ENCODE measurements around the gene OR52N1. TPM values are rescaled to one million over a fixed set of nuclear protein-coding genes. Genes with fewer than 3 reads are reported as not detected.
A peak's percentile ranks its signal among the peaks of the same experiment; 100 is the strongest.

OR52N1 gene
- total and polyA plus RNA-seq, 4 donors: not detected

- Histone ChIP-seq H3K27me3 (ENCODE audit: control insufficient read depth in 1 of 2, insufficient read depth in 2 of 2, low read length in 1 of 2) (no peaks in the 10 kb centered on the region), H3K9me3 (ENCODE audit: control insufficient read depth, low read length) (peaks cover 3% of the 10 kb centered on the region), H3K4me3 (ENCODE audit: low read length in 2 of 2) (peak within 1 kb of the TSS in 1 of 2 donors; percentile 18), H3K4me1 (ENCODE audit: control insufficient read depth in 1 of 2, insufficient read depth in 2 of 2, low read length in 2 of 2) (no peaks in the 10 kb centered on the region), H3K36me3 (ENCODE audit: control insufficient read depth in 1 of 2, insufficient read depth in 2 of 2, low read length in 1 of 2) (no peaks in the 10 kb centered on the region), H3K27ac (ENCODE audit: low read depth in 1 of 2, low read length in 2 of 2) (no peak within 1 kb of the TSS)
- WGBS, 2 donors: 6 to 7% methylated on average over 24 of the region's 24 CpGs
- intact Hi-C loops (cut with DNase I): loop anchor here (5.0 to 10.0 kb wide), 4 partner anchors 206 to 684 kb away; no protein-coding TSS in a partner anchor
- DNase-seq (peak; percentile 79 to 80), ATAC-seq (ENCODE audit: low FRiP score) (peak; percentile 93)
Observed at GRCh38 chr11:5808500-5809121, 17.5 kb upstream of the OR52N1 start, which contains the start of gene OR52N2. OR52N2 (plus strand) TSS chr11:5808924; CDS start chr11:5820336, 11,412 bp downstream.

DNA sequence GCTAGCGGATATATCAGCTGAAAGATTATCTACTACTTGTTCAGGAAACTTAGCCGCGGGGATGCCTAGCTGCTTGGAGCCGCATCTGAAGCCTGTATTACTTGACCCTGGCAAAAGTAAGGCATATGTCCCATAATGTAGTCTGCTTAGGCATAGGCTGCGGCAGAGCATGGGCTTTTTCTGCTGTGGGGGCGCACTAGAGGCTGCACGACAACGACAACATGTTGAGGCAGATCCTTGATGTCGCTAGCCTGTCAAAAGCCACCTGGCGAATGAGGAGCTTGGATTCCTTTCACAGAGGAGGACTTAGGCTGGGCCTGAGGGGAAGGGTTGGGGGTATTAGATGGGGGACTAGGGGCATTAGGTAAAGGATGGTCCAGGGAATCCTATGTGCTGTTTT lies 16.5 kb upstream of the OR52N1 start:
- 72% methylated on average over 10 of the region's 10 CpGs for WGBS, 2 donors
- Histone ChIP-seq H3K4me3 (ENCODE audit: low read length in 2 of 2) (no peak overlapping the region), H3K9me3 (ENCODE audit: control insufficient read depth, low read length) (peaks cover 3% of the 10 kb centered on the region), H3K4me1 (ENCODE audit: control insufficient read depth in 1 of 2, insufficient read depth in 2 of 2, low read length in 2 of 2) (no peaks in the 10 kb centered on the region), H3K27ac (ENCODE audit: low read depth in 1 of 2, low read length in 2 of 2) (no peak overlapping the region), H3K27me3 (ENCODE audit: control insufficient read depth in 1 of 2, insufficient read depth in 2 of 2, low read length in 1 of 2) (no peaks in the 10 kb centered on the region), H3K36me3 (ENCODE audit: control insufficient read depth in 1 of 2, insufficient read depth in 2 of 2, low read length in 1 of 2) (no peaks in the 10 kb centered on the region)
- DNase-seq (no peak), ATAC-seq (ENCODE audit: low FRiP score) (no peak)
- intact Hi-C loops (cut with DNase I): loop anchor here (5.0 to 10.0 kb wide), 4 partner anchors 205 to 683 kb away; no protein-coding TSS in a partner anchor

GRCh38 chr11:5803982-5804381 lies 12.9 kb upstream of the OR52N1 start:
- no peaks in the 10 kb centered on the region for H3K36me3 ChIP-seq (ENCODE audit: control insufficient read depth in 1 of 2, insufficient read depth in 2 of 2, low read length in 1 of 2)
- peaks cover 3% of the 10 kb centered on the region for H3K9me3 ChIP-seq (ENCODE audit: control insufficient read depth, low read length)
- H3K27ac ChIP-seq (ENCODE audit: low read depth in 1 of 2, low read length in 2 of 2): no peak overlapping the region
- intact Hi-C loops (cut with DNase I): loop anchor here in 1 of 2 donors (10.0 kb wide), 1 partner anchor 679 kb away; no protein-coding TSS in a partner anchor
- no peaks in the 10 kb centered on the region for H3K27me3 ChIP-seq (ENCODE audit: control insufficient read depth in 1 of 2, insufficient read depth in 2 of 2, low read length in 1 of 2)
- no peak overlapping the region for H3K4me3 ChIP-seq (ENCODE audit: low read length in 2 of 2)
- ATAC-seq (ENCODE audit: low FRiP score): no peak
- WGBS, 2 donors: 78 to 86% methylated on average over 5 of the region's 5 CpGs
- no peaks in the 10 kb centered on the region for H3K4me1 ChIP-seq (ENCODE audit: control insufficient read depth in 1 of 2, insufficient read depth in 2 of 2, low read length in 2 of 2)
- no peak for DNase-seq

GRCh38 chr11:5796541-5796940 lies 5.5 kb upstream of the OR52N1 start:
- no peaks in the 10 kb centered on the region for H3K36me3 ChIP-seq (ENCODE audit: control insufficient read depth in 1 of 2, insufficient read depth in 2 of 2, low read length in 1 of 2)
- ATAC-seq (ENCODE audit: low FRiP score): no peak
- whole genome bisulfite sequencing, 2 donors: 85 to 86% methylated on average over 6 of the region's 6 CpGs
- no peak overlapping the region for H3K27ac ChIP-seq (ENCODE audit: low read depth in 1 of 2, low read length in 2 of 2)
- H3K4me3 ChIP-seq (ENCODE audit: low read length in 2 of 2): no peak overlapping the region
- no peaks in the 10 kb centered on the region for H3K27me3 ChIP-seq (ENCODE audit: control insufficient read depth in 1 of 2, insufficient read depth in 2 of 2, low read length in 1 of 2)
- no peak for DNase-seq
- H3K9me3 ChIP-seq (ENCODE audit: control insufficient read depth, low read length): no peaks in the 10 kb centered on the region
- H3K4me1 ChIP-seq (ENCODE audit: control insufficient read depth in 1 of 2, insufficient read depth in 2 of 2, low read length in 2 of 2): no peaks in the 10 kb centered on the region
- intact Hi-C loops (cut with DNase I): no loop called here

- H3K27me3 ChIP-seq (ENCODE audit: control insufficient read depth in 1 of 2, insufficient read depth in 2 of 2, low read length in 1 of 2): no peaks in the 10 kb centered on the region
- WGBS, 2 donors: 32 to 41% methylated on average over 4 of the region's 4 CpGs
- no peaks in the 10 kb centered on the region for H3K4me1 ChIP-seq (ENCODE audit: control insufficient read depth in 1 of 2, insufficient read depth in 2 of 2, low read length in 2 of 2)
- H3K4me3 ChIP-seq (ENCODE audit: low read length in 2 of 2): no peak within 1 kb of the TSS
- no peak for ATAC-seq (ENCODE audit: low FRiP score)
- no peaks in the 10 kb centered on the region for H3K9me3 ChIP-seq (ENCODE audit: control insufficient read depth, low read length)
- H3K27ac ChIP-seq (ENCODE audit: low read depth in 1 of 2, low read length in 2 of 2): no peak within 1 kb of the TSS
- intact Hi-C loops (cut with DNase I): no loop called here
- no peaks in the 10 kb centered on the region for H3K36me3 ChIP-seq (ENCODE audit: control insufficient read depth in 1 of 2, insufficient read depth in 2 of 2, low read length in 1 of 2)
- DNase-seq: no peak
Observed at GRCh38 chr11:5783255-5783654, 7.8 kb downstream of the OR52N1 start, which contains the start of gene OR52N5. OR52N5 (minus strand) TSS chr11:5783355; CDS start chr11:5778634, 4,721 bp downstream.

- intact Hi-C loops (cut with DNase I): no loop called here
- Histone ChIP-seq H3K4me1 (ENCODE audit: control insufficient read depth in 1 of 2, insufficient read depth in 2 of 2, low read length in 2 of 2) (no peaks in the 10 kb centered on the region), H3K9me3 (ENCODE audit: control insufficient read depth, low read length) (no peaks in the 10 kb centered on the region), H3K27ac (ENCODE audit: low read depth in 1 of 2, low read length in 2 of 2) (no peak overlapping the region), H3K4me3 (ENCODE audit: low read length in 2 of 2) (no peak overlapping the region), H3K27me3 (ENCODE audit: control insufficient read depth in 1 of 2, insufficient read depth in 2 of 2, low read length in 1 of 2) (no peaks in the 10 kb centered on the region), H3K36me3 (ENCODE audit: control insufficient read depth in 1 of 2, insufficient read depth in 2 of 2, low read length in 1 of 2) (no peaks in the 10 kb centered on the region)
- WGBS, 2 donors: 60 to 61% methylated on average over 1 of the region's 1 CpG
- no peak for ATAC-seq (ENCODE audit: low FRiP score)
- no peak for DNase-seq
Observed at GRCh38 chr11:5767056-5767455, 24.0 kb downstream of the OR52N1 start.

DNA sequence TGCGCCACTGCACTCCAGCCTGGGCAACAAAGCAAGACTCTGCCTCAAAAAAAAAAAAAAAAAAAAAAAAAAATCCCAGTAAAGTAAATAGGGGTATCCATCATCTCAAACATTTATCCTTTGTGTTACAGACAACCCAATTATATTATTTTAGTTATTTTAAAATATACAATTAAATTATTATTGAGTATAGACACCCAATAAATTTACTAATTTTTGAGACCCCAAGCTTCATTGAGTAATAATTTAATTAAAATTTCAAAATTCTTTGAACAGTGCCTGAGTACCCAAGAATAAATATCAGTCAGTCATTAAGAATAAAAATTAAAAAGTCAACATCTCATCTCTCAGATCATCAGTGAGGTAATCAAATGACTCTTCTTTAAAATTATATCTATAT lies 37.1 kb downstream of the OR52N1 start, which contains the start of gene OR52N4:
Gene OR52N4, plus strand, starts transcription at position 301 of the 400 bp plus-strand sequence. CDS start 498 bp downstream, outside the sequence.
- H3K27ac ChIP-seq (ENCODE audit: low read depth in 1 of 2, low read length in 2 of 2): no peak within 1 kb of the TSS
- H3K4me1 ChIP-seq (ENCODE audit: control insufficient read depth in 1 of 2, insufficient read depth in 2 of 2, low read length in 2 of 2): no peaks in the 10 kb centered on the region
- H3K9me3 ChIP-seq (ENCODE audit: control insufficient read depth, low read length): no peaks in the 10 kb centered on the region
- intact Hi-C loops (cut with DNase I): no loop called here
- no peak for DNase-seq
- ATAC-seq (ENCODE audit: low FRiP score): no peak
- H3K36me3 ChIP-seq (ENCODE audit: control insufficient read depth in 1 of 2, insufficient read depth in 2 of 2, low read length in 1 of 2): no peaks in the 10 kb centered on the region
- 93% methylated on average over 1 of the region's 1 CpG for WGBS, 2 donors
- H3K4me3 ChIP-seq (ENCODE audit: low read length in 2 of 2): no peak within 1 kb of the TSS
- no peaks in the 10 kb centered on the region for H3K27me3 ChIP-seq (ENCODE audit: control insufficient read depth in 1 of 2, insufficient read depth in 2 of 2, low read length in 1 of 2)

GRCh38 chr11:5749836-5750235 lies 41.2 kb downstream of the OR52N1 start:
- 74 to 76% methylated on average over 3 of the region's 3 CpGs for WGBS, 2 donors
- intact Hi-C loops (cut with DNase I): no loop called here

DNA sequence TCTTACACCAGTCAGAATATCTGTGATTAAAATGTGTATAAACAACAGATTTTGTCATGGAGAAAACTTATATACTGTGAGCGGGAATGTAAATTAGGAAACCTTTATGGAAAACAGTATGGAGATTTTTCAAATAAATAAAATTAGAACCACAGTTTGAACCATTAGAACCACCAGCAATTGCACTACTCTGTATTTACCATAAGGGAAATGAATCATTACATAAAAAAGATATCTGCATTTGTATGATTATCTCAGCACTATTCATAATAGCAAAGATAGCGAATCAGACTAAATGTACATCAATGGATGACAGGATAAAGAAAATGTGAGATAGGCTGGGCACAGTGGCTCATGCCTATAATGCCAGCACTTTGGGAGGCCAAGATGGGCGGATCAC lies 44.5 kb downstream of the OR52N1 start:
- intact Hi-C loops (cut with DNase I): no loop called here
- ATAC-seq (ENCODE audit: low FRiP score) (no peak), DNase-seq (no peak)
- WGBS, 2 donors: 90 to 94% methylated on average over 3 of the region's 3 CpGs
- no peak overlapping the region for H3K27ac ChIP-seq (ENCODE audit: low read depth in 1 of 2, low read length in 2 of 2)
- peaks cover 1% of the 10 kb centered on the region for H3K9me3 ChIP-seq (ENCODE audit: control insufficient read depth, low read length)
- no peak overlapping the region for H3K4me3 ChIP-seq (ENCODE audit: low read length in 2 of 2)
- H3K4me1 ChIP-seq (ENCODE audit: control insufficient read depth in 1 of 2, insufficient read depth in 2 of 2, low read length in 2 of 2): no peaks in the 10 kb centered on the region
- no peaks in the 10 kb centered on the region for H3K36me3 ChIP-seq (ENCODE audit: control insufficient read depth in 1 of 2, insufficient read depth in 2 of 2, low read length in 1 of 2)
- no peaks in the 10 kb centered on the region for H3K27me3 ChIP-seq (ENCODE audit: control insufficient read depth in 1 of 2, insufficient read depth in 2 of 2, low read length in 1 of 2)

More at GRCh38 chr11:5749836-5750235, 41.2 kb downstream of the OR52N1 start:
- DNase-seq (no peak), ATAC-seq (ENCODE audit: low FRiP score) (no peak)
- no peak overlapping the region for H3K4me3 ChIP-seq (ENCODE audit: low read length in 2 of 2)
- H3K4me1 ChIP-seq (ENCODE audit: control insufficient read depth in 1 of 2, insufficient read depth in 2 of 2, low read length in 2 of 2): no peaks in the 10 kb centered on the region
- H3K36me3 ChIP-seq (ENCODE audit: control insufficient read depth in 1 of 2, insufficient read depth in 2 of 2, low read length in 1 of 2): no peaks in the 10 kb centered on the region
- no peaks in the 10 kb centered on the region for H3K27me3 ChIP-seq (ENCODE audit: control insufficient read depth in 1 of 2, insufficient read depth in 2 of 2, low read length in 1 of 2)
- no peaks in the 10 kb centered on the region for H3K9me3 ChIP-seq (ENCODE audit: control insufficient read depth, low read length)
- H3K27ac ChIP-seq (ENCODE audit: low read depth in 1 of 2, low read length in 2 of 2): no peak overlapping the region
